AG10803 (cell line): ENCODE measurements around the gene IFITM2.

Experiments used
- DNase-seq: peaks from one replicate; pipeline ENCODE4 v3.0.0; 2010; ENCODE audit warnings: low read depth
- H3K4me3 ChIP-seq: 2 replicates; pipeline ENCODE4 v1.5.1; 2011; ENCODE audit warnings: mild to moderate bottlenecking, low read length, control low read depth
- CTCF ChIP-seq: conservative IDR thresholded peaks from 2 replicates; pipeline ENCODE4 v1.5.1; 2011; ENCODE audit warnings: mild to moderate bottlenecking, low read length, control low read depth, inconsistent platforms

Gene IFITM2

GRCh38 chr11:270451-271318 is 36.9 kb upstream of the IFITM2 start:
- no peak overlapping the region for H3K4me3 ChIP-seq
- no peak for DNase-seq
- no peak for TF ChIP-seq CTCF

GRCh38 chr11:271319-271715 is 36.3 kb upstream of the IFITM2 start:
- H3K4me3 ChIP-seq, result no peak overlapping the region
- TF ChIP-seq CTCF, result no peak
- DNase-seq, result no peak

GRCh38 chr11:272195-272930 is 35.3 kb upstream of the IFITM2 start:
- no peak for DNase-seq
- no peak for TF ChIP-seq CTCF
- H3K4me3 ChIP-seq, result no peak overlapping the region

GRCh38 chr11:272931-273198 is 34.8 kb upstream of the IFITM2 start:
- no peak overlapping the region for H3K4me3 ChIP-seq
- no peak for DNase-seq
- TF ChIP-seq CTCF, result no peak

- no peak for DNase-seq
- TF ChIP-seq CTCF, result no peak
- H3K4me3 ChIP-seq, result no peak overlapping the region
Measured at GRCh38 chr11:276219-276618, 31.4 kb upstream of the IFITM2 start.

GRCh38 chr11:278001-278951 is 29.3 kb upstream of the IFITM2 start, which contains the start of gene NLRP6:
NLRP6 (plus strand) TSS chr11:278407; CDS start chr11:278570, 163 bp downstream.
- no peak within 1 kb of the TSS for H3K4me3 ChIP-seq
- DNase-seq, result no peak
- no peak for TF ChIP-seq CTCF
